DMS153 (cell line): ENCODE data around the gene PHF21B.

Experiments
- DNase-seq: peaks from one replicate; lab custom pipeline; 2025; lab: John Stamatoyannopoulos, UW

PHF21B gene

GRCh38 chr22:44840611-44841322 lies 169.0 kb downstream of the PHF21B start:
- no peak for DNase-seq

- DNase-seq = no peak
Measured at GRCh38 chr22:44839721-44840120, 170.1 kb downstream of the PHF21B start.

- DNase-seq = no peak
Measured at GRCh38 chr22:44839061-44839460, 170.7 kb downstream of the PHF21B start.

- DNase-seq = no peak
Measured at GRCh38 chr22:44838316-44839016, 171.3 kb downstream of the PHF21B start.

- DNase-seq = no peak
Measured at GRCh38 chr22:44837481-44837880, 172.3 kb downstream of the PHF21B start.

GRCh38 chr22:44834065-44834464 lies 175.7 kb downstream of the PHF21B start:
- DNase-seq = no peak

GRCh38 chr22:44831885-44832284 lies 177.9 kb downstream of the PHF21B start:
- DNase-seq = no peak
